T-helper 2 cell (primary cell): ENCODE measurements around the gene GGT7.
"Not testable (repeated sequence)": the region's sequence is repeated elsewhere in the genome, so short reads cannot be mapped to it uniquely, and the experiment has no call there.

ENCODE experiments used
- DNase-seq, 5 experiments: peaks; one replicate each; pipeline versions ENCODE4 v3.0.0 to v3.0.0-alpha.2; 2012 to 2022
- total RNA-seq, 2 donors: gene quantifications; one replicate each; lab custom pipeline; 2026; lab: John Stamatoyannopoulos, UW

The GGT7 gene
- total RNA-seq: 21.5 to 23.4 reads per million in 2 donors

- peak; percentile 76 to 88 (median 83) for DNase-seq
These were observed at the start of gene GGT7 for GRCh38 chr20:34872622-34873224. TSS of gene GGT7 (minus strand) at chr20:34872856. CDS start at chr20:34872815, 41 bp downstream.

- DNase-seq: no peak
These were observed 48.8 kb upstream of the GGT7 start for GRCh38 chr20:34921436-34921835.

- peak in 1 of 5 experiments; percentile 13 for DNase-seq
These were observed 47.4 kb upstream of the GGT7 start for GRCh38 chr20:34920055-34920454.

GRCh38 chr20:34916774-34917354 lies 44.2 kb upstream of the GGT7 start:
- DNase-seq: no peak

- no peak for DNase-seq
These were observed 43.2 kb upstream of the GGT7 start for GRCh38 chr20:34915749-34916455.

- no peak for DNase-seq
These were observed 42.5 kb upstream of the GGT7 start for GRCh38 chr20:34915131-34915530.

GRCh38 chr20:34907616-34908469 lies 35.2 kb upstream of the GGT7 start:
- peak in 1 of 5 experiments; percentile 18 for DNase-seq

GRCh38 chr20:34904202-34904621 lies 31.6 kb upstream of the GGT7 start:
- DNase-seq: no peak

- DNase-seq: not testable (repeated sequence)
These were observed 26.1 kb upstream of the GGT7 start for GRCh38 chr20:34898731-34899130.

- DNase-seq: not testable (repeated sequence)
These were observed 25.5 kb upstream of the GGT7 start for GRCh38 chr20:34898129-34898528.

- no peak for DNase-seq
These were observed 23.5 kb upstream of the GGT7 start for GRCh38 chr20:34896086-34896621.

- no peak for DNase-seq
These were observed 22.8 kb upstream of the GGT7 start for GRCh38 chr20:34895465-34895864.

GRCh38 chr20:34894723-34895122 lies 22.1 kb upstream of the GGT7 start:
- no peak for DNase-seq

- DNase-seq: no peak
These were observed 20.0 kb upstream of the GGT7 start for GRCh38 chr20:34892671-34893070.

- DNase-seq: peak in 1 of 5 experiments; percentile 72
These were observed 18.8 kb upstream of the GGT7 start for GRCh38 chr20:34891166-34892062.

- DNase-seq: no peak
These were observed 15.8 kb upstream of the GGT7 start for GRCh38 chr20:34888468-34888867.

GRCh38 chr20:34887023-34887422 lies 14.4 kb upstream of the GGT7 start:
- no peak for DNase-seq

GRCh38 chr20:34886122-34886521 lies 13.5 kb upstream of the GGT7 start:
- DNase-seq: no peak

- no peak for DNase-seq
These were observed 11.6 kb upstream of the GGT7 start for GRCh38 chr20:34884260-34884659.

GRCh38 chr20:34883809-34884208 lies 11.2 kb upstream of the GGT7 start:
- DNase-seq: no peak

GRCh38 chr20:34883087-34883688 lies 10.5 kb upstream of the GGT7 start:
- no peak for DNase-seq
